GM23338 (cell line): ENCODE measurements around the gene ENTPD6. TPM values are rescaled to one million over a fixed set of nuclear protein-coding genes. Genes with fewer than 3 reads are reported as not detected.
A peak's percentile ranks its signal among the peaks of the same experiment; 100 is the strongest.

Experiments
- ATAC-seq: fragments of 200-7000 bp; cut with Tn5 transposase; 3 replicates; pipeline ENCODE4 v1.9.1; 2020
- DNase-seq: peaks from one replicate; pipeline ENCODE4 v3.0.0-alpha.2; 2015; ENCODE audit warnings: low spot score
- H2AFZ ChIP-seq: fragments of 200-600 bp; sonication (generic); 2 replicates; pipeline ENCODE4 v1.8.0; 2016; ENCODE audit warnings: antibody characterized with exemption, mild to moderate bottlenecking, moderate library complexity
- H3F3A ChIP-seq: fragments of 200-600 bp; sonication (generic); replicated peaks from 2 replicates; pipeline ENCODE4 v1.8.0; 2017; ENCODE audit warnings: antibody characterized with exemption, mixed run types, low read depth
- H3K27ac ChIP-seq: fragments of 200-600 bp; sonication (generic); 2 replicates; pipeline ENCODE4 v1.6.1; 2016; ENCODE audit warnings: low read depth
- H3K27me3 ChIP-seq: fragments of 200-600 bp; sonication (generic); 2 replicates; pipeline ENCODE4 v1.8.0; 2016; ENCODE audit warnings: mild to moderate bottlenecking, mixed run types, moderate library complexity; ENCODE audit not compliant: insufficient read depth
- H3K36me3 ChIP-seq: fragments of 200-600 bp; sonication (generic); 2 replicates; pipeline ENCODE4 v1.8.0; 2016; ENCODE audit warnings: mild to moderate bottlenecking; ENCODE audit not compliant: insufficient read depth
- H3K4me1 ChIP-seq: fragments of 200-600 bp; sonication (generic); 2 replicates; pipeline ENCODE4 v1.8.0; 2016; ENCODE audit warnings: mild to moderate bottlenecking, moderate library complexity; ENCODE audit not compliant: insufficient read depth
- H3K4me2 ChIP-seq: fragments of 200-600 bp; sonication (generic); 2 replicates; pipeline ENCODE4 v1.7.1; 2017; ENCODE audit warnings: mixed run types
- H3K4me3 ChIP-seq: fragments of 200-600 bp; sonication (generic); 2 replicates; pipeline ENCODE4 v1.6.1; 2016; ENCODE audit warnings: mixed run types
- H3K79me2 ChIP-seq: fragments of 200-600 bp; sonication (generic); replicated peaks from 2 replicates; pipeline ENCODE4 v1.8.0; 2017; ENCODE audit warnings: mild to moderate bottlenecking; ENCODE audit not compliant: insufficient read depth
- H3K9me2 ChIP-seq: fragments of 200-600 bp; sonication (generic); 2 replicates; pipeline ENCODE4 v1.8.0; 2017; ENCODE audit not compliant: insufficient read depth
- H4K20me1 ChIP-seq: fragments of 200-600 bp; sonication (generic); replicated peaks from 2 replicates; pipeline ENCODE4 v1.8.0; 2017; ENCODE audit warnings: mild to moderate bottlenecking; ENCODE audit not compliant: insufficient read depth
- H3K27ac Mint-ChIP-seq: 2 replicates; pipeline ENCODE4 v1.8.0; 2020; ENCODE audit warnings: inconsistent platforms, mild to moderate bottlenecking, moderate library complexity, mixed read lengths
- H3K27me3 Mint-ChIP-seq: 3 replicates; pipeline ENCODE4 v1.8.0; 2022; ENCODE audit warnings: low read depth, mild to moderate bottlenecking, moderate library complexity, mixed read lengths, inconsistent platforms; ENCODE audit not compliant: insufficient read depth, poor library complexity
- H3K36me3 Mint-ChIP-seq: 3 replicates; pipeline ENCODE4 v1.8.0; 2021; ENCODE audit warnings: low read depth, mild to moderate bottlenecking, inconsistent platforms, moderate library complexity, mixed read lengths
- H3K4me1 Mint-ChIP-seq: 3 replicates; pipeline ENCODE4 v1.8.0; 2020; ENCODE audit warnings: mild to moderate bottlenecking, inconsistent platforms, mixed read lengths
- H3K4me3 Mint-ChIP-seq: 3 replicates; pipeline ENCODE4 v1.8.0; 2021; ENCODE audit warnings: moderate library complexity, mild to moderate bottlenecking, inconsistent platforms, mixed read lengths
- H3K9me3 Mint-ChIP-seq: 3 replicates; pipeline ENCODE4 v1.8.0; 2020; ENCODE audit warnings: moderate library complexity, mild to moderate bottlenecking, inconsistent platforms, mixed read lengths
- CREB1 ChIP-seq: fragments of 250-450 bp; sonication (Bioruptor Pico); IDR thresholded peaks from 2 replicates; pipeline ENCODE4 v1.5.0; 2020; ENCODE audit warnings: low read depth, mild to moderate bottlenecking, moderate library complexity
- CTCF ChIP-seq, 2 experiments: fragments of 200-600 bp in 1 of 2; sonication (generic) in 1 of 2; conservative IDR thresholded peaks; 2 replicates each; pipeline versions ENCODE4 v1.5.1 to v1.6.1; 2016 to 2017; ENCODE audit warnings: antibody characterized with exemption in 2 of 2, low read depth in 2 of 2, mild to moderate bottlenecking in 2 of 2, moderate library complexity in 1 of 2
- ETS1 ChIP-seq: IDR thresholded peaks from 2 replicates; pipeline ENCODE4 v1.6.1; 2016; ENCODE audit warnings: antibody characterized with exemption
- EZH2 ChIP-seq: fragments of 200-600 bp; sonication (generic); IDR thresholded peaks from one replicate; pipeline ENCODE4 v1.8.0; 2017; ENCODE audit warnings: antibody characterized with exemption, mild to moderate bottlenecking, low read depth; ENCODE audit not compliant: unreplicated experiment
- EZH2phosphoT487 ChIP-seq: fragments of 200-600 bp; sonication (generic); IDR thresholded peaks from one replicate; pipeline ENCODE4 v1.8.1; 2018; ENCODE audit warnings: antibody characterized with exemption; ENCODE audit not compliant: unreplicated experiment
- JUNB ChIP-seq: IDR thresholded peaks from one replicate; pipeline ENCODE4 v1.6.1; 2016; ENCODE audit warnings: antibody characterized with exemption; ENCODE audit not compliant: unreplicated experiment
- NANOG ChIP-seq: IDR thresholded peaks from 2 replicates; pipeline ENCODE4 v1.6.1; 2016; ENCODE audit warnings: antibody characterized with exemption, borderline replicate concordance
- POLR2AphosphoS5 ChIP-seq: IDR thresholded peaks from 2 replicates; pipeline ENCODE4 v1.6.1; 2016; ENCODE audit warnings: antibody characterized with exemption, low read depth
- REST ChIP-seq: IDR thresholded peaks from one replicate; pipeline ENCODE4 v1.6.1; 2018; ENCODE audit warnings: antibody characterized with exemption; ENCODE audit not compliant: unreplicated experiment
- STAT1 ChIP-seq: IDR thresholded peaks from one replicate; pipeline ENCODE4 v1.6.1; 2016; ENCODE audit warnings: antibody characterized with exemption; ENCODE audit not compliant: unreplicated experiment
- ZNF114 ChIP-seq: fragments of 250-450 bp; sonication (Bioruptor Pico); IDR thresholded peaks from 2 replicates; pipeline ENCODE4 v1.5.0; 2020; ENCODE audit warnings: mild to moderate bottlenecking, moderate library complexity
- ZNF331 ChIP-seq: fragments of 250-450 bp; sonication (Bioruptor Pico); IDR thresholded peaks from 2 replicates; pipeline ENCODE4 v1.5.0; 2020; ENCODE audit warnings: low read depth, mild to moderate bottlenecking, moderate library complexity
- ZNF462 ChIP-seq: fragments of 250-450 bp; sonication (Bioruptor Pico); IDR thresholded peaks from 2 replicates; pipeline ENCODE4 v1.5.0; 2020; ENCODE audit warnings: mild to moderate bottlenecking, moderate library complexity
- polyA plus RNA-seq: library from polyadenylated mRNA; unstranded; fragments of >200 nt; fragmentation: Nextera tagmentation; extraction: Ambion mirVana; gene quantifications from 2 replicates; pipeline ENCODE4 v1.2.1, GENCODE V29; 2016
- total RNA-seq: library from RNA; depleted of rRNA; stranded (reverse); fragments of >200 nt; shearing (Covaris generic); gene quantifications from 2 replicates; pipeline ENCODE4 v1.2.3, GENCODE V29; 2014

The ENTPD6 gene
- total and polyA plus RNA-seq, 2 experiments from 2014 or later, result 19.3 to 45.9 TPM

GRCh38 chr20:25195962-25196785 lies 662 bp downstream of the ENTPD6 start:
- peaks cover 35% of the 10 kb centered on the region for H3K79me2 ChIP-seq

More at GRCh38 chr20:25195962-25196785, 662 bp downstream of the ENTPD6 start:
- H3K4me3 ChIP-seq, result peak overlapping the region; percentile 94
- H3K4me2 ChIP-seq, result peak overlapping the region; percentile 99
- no peak overlapping the region for H3K27ac Mint-ChIP-seq
- H2AFZ ChIP-seq, result peak overlapping the region; percentile 91
- TF ChIP-seq ETS1 (no peak), ZNF331 (CRISPR knock-in tag) (no peak), POLR2AphosphoS5 (no peak), ZNF114 (CRISPR knock-in tag) (no peak), ZNF462 (no peak), EZH2phosphoT487 (no peak), REST (no peak), CREB1 (CRISPR knock-in tag) (no peak), NANOG (no peak), CTCF (conservative IDR thresholded peaks at IDR 0.05; ENCODE audit: low read depth in 2 of 2) (no peak), JUNB (no peak), STAT1 (no peak), EZH2 (no peak)
- peak; percentile 68 for DNase-seq
- 0 out of 2 replicates have a peak, but pooled peaks cover 2% of the 10 kb centered on the region for H3F3A ChIP-seq
- peaks cover 10% of the 10 kb centered on the region for H3K27me3 ChIP-seq
- H4K20me1 ChIP-seq, result peaks cover 25% of the 10 kb centered on the region
- H3K4me3 Mint-ChIP-seq, result peak overlapping the region; percentile 92
- no peaks in the 10 kb centered on the region for H3K36me3 ChIP-seq
- peaks cover 4% of the 10 kb centered on the region for H3K27me3 Mint-ChIP-seq
- H3K27ac ChIP-seq, result no peak overlapping the region
- H3K4me1 Mint-ChIP-seq, result peaks cover 27% of the 10 kb centered on the region
- ATAC-seq, result peak; percentile 70
- H3K9me2 ChIP-seq, result no peaks in the 10 kb centered on the region
- H3K36me3 Mint-ChIP-seq, result no peaks in the 10 kb centered on the region
- H3K9me3 Mint-ChIP-seq, result no peaks in the 10 kb centered on the region; the same call in 1 of the 3 replicates
- peaks cover 11% of the 10 kb centered on the region; the same call in 1 of the 2 replicates for H3K4me1 ChIP-seq
